Hepatocyte (in vitro differentiated cells): ENCODE data around the gene MARK1. TPM values are rescaled to one million over a fixed set of nuclear protein-coding genes. Genes with fewer than 3 reads are reported as not detected.

Experiments
- DNase-seq: peaks from one replicate; pipeline ENCODE4 v3.0.0-alpha.2; 2016; ENCODE audit warnings: low spot score
- H2AFZ ChIP-seq: fragments of 200-600 bp; sonication (generic); 2 replicates; pipeline ENCODE4 v1.6.0; 2016; ENCODE audit warnings: antibody characterized with exemption, mild to moderate bottlenecking
- H3K27ac ChIP-seq: fragments of 200-600 bp; sonication (generic); 2 replicates; pipeline ENCODE4 v1.5.1; 2016; ENCODE audit warnings: mild to moderate bottlenecking
- H3K27me3 ChIP-seq: fragments of 200-600 bp; sonication (generic); 2 replicates; pipeline ENCODE4 v1.6.1; 2016
- H3K36me3 ChIP-seq: fragments of 200-600 bp; sonication (generic); replicated peaks from 2 replicates; pipeline ENCODE4 v1.5.1; 2016; ENCODE audit warnings: low read depth; ENCODE audit not compliant: insufficient read depth
- H3K4me1 ChIP-seq: fragments of 200-600 bp; sonication (generic); 2 replicates; pipeline ENCODE4 v1.5.1; 2016; ENCODE audit warnings: mild to moderate bottlenecking, moderate library complexity; ENCODE audit not compliant: insufficient read depth
- H3K4me2 ChIP-seq: fragments of 200-600 bp; sonication (generic); 2 replicates; pipeline ENCODE4 v1.6.0; 2016
- H3K4me3 ChIP-seq: fragments of 200-600 bp; sonication (generic); 2 replicates; pipeline ENCODE4 v1.5.1; 2016; ENCODE audit warnings: mild to moderate bottlenecking
- H3K79me2 ChIP-seq: fragments of 200-600 bp; sonication (generic); 2 replicates; pipeline ENCODE4 v1.6.0; 2017; ENCODE audit warnings: mild to moderate bottlenecking
- H3K9me2 ChIP-seq: fragments of 200-600 bp; sonication (generic); replicated peaks from 2 replicates; pipeline ENCODE4 v1.6.0; 2017; ENCODE audit warnings: mild to moderate bottlenecking; ENCODE audit not compliant: insufficient read depth
- H3K9me3 ChIP-seq: fragments of 200-600 bp; sonication (generic); 2 replicates; pipeline ENCODE4 v1.5.1; 2016; ENCODE audit warnings: low read depth, mild to moderate bottlenecking
- H4K20me1 ChIP-seq: fragments of 200-600 bp; sonication (generic); 2 replicates; pipeline ENCODE4 v1.6.0; 2016; ENCODE audit warnings: mild to moderate bottlenecking; ENCODE audit not compliant: insufficient read depth, poor library complexity, severe bottlenecking
- CTCF ChIP-seq: fragments of 200-600 bp; sonication (generic); IDR thresholded peaks from 2 replicates; pipeline ENCODE4 v1.5.1; 2016; ENCODE audit warnings: antibody characterized with exemption, mild to moderate bottlenecking; ENCODE audit not compliant: poor library complexity
- EZH2 ChIP-seq: fragments of 200-600 bp; sonication (generic); IDR thresholded peaks from 2 replicates; pipeline ENCODE4 v1.6.1; 2016; ENCODE audit warnings: antibody characterized with exemption, mild to moderate bottlenecking, borderline replicate concordance
- EZH2phosphoT487 ChIP-seq: fragments of 200-600 bp; sonication (generic); IDR thresholded peaks from one replicate; pipeline ENCODE4 v1.6.1; 2018; ENCODE audit warnings: antibody characterized with exemption, mild to moderate bottlenecking, low read depth, moderate library complexity; ENCODE audit not compliant: unreplicated experiment, severe bottlenecking
- WGBS: methylation state at CpG from one replicate; pipeline ENCODE4 v1.1.6; 2016; ENCODE audit warnings: low lambda C conversion rate; ENCODE audit errors: missing lambda C conversion rate; 5-methylcytosine and 5-hydroxymethylcytosine counted together
- polyA plus RNA-seq: library from polyadenylated mRNA; unstranded; fragments of >200 nt; fragmentation: Nextera tagmentation; extraction: Ambion mirVana; gene quantifications from 2 replicates; pipeline ENCODE4 v1.2.1, GENCODE V29; 2016
- total RNA-seq: library from RNA; depleted of rRNA; stranded (reverse); fragments of >200 nt; gene quantifications from 2 replicates; pipeline ENCODE4 v1.2.3, GENCODE V29; 2014

MARK1 gene
- total and polyA plus RNA-seq, 2 experiments from 2014 or later = 1.9 to 7.1 TPM

GRCh38 chr1:220572416-220572815, 44.5 kb downstream of the MARK1 start:
- DNase-seq = no peak
- WGBS = 98% methylated on average over 5 of the region's 5 CpGs

GRCh38 chr1:220573836-220574235, 45.9 kb downstream of the MARK1 start:
- H3K4me3 ChIP-seq = no peak overlapping the region
- H3K36me3 ChIP-seq = no peaks in the 10 kb centered on the region
- H3K27me3 ChIP-seq = no peaks in the 10 kb centered on the region
- H3K9me2 ChIP-seq = no peaks in the 10 kb centered on the region
- H3K79me2 ChIP-seq = peaks cover 13% of the 10 kb centered on the region
- H3K4me2 ChIP-seq = no peak overlapping the region
- no peaks in the 10 kb centered on the region for H3K4me1 ChIP-seq
- H2AFZ ChIP-seq = no peak overlapping the region
- no peak for TF ChIP-seq CTCF
- no peak for TF ChIP-seq EZH2phosphoT487
- no peak for TF ChIP-seq EZH2
- H4K20me1 ChIP-seq = no peaks in the 10 kb centered on the region
- H3K9me3 ChIP-seq = peaks cover 12% of the 10 kb centered on the region
- no peak overlapping the region for H3K27ac ChIP-seq
- no peak for DNase-seq

More at GRCh38 chr1:220572416-220572815, 44.5 kb downstream of the MARK1 start:
- H3K27me3 ChIP-seq = no peaks in the 10 kb centered on the region
- peaks cover 12% of the 10 kb centered on the region for H3K9me3 ChIP-seq
- no peak overlapping the region for H3K4me3 ChIP-seq
- no peaks in the 10 kb centered on the region for H3K9me2 ChIP-seq
- no peaks in the 10 kb centered on the region for H3K36me3 ChIP-seq
- H3K27ac ChIP-seq = no peak overlapping the region
- no peak overlapping the region for H2AFZ ChIP-seq
- no peaks in the 10 kb centered on the region for H4K20me1 ChIP-seq
- no peak for TF ChIP-seq EZH2phosphoT487
- no peak for TF ChIP-seq CTCF
- no peak for TF ChIP-seq EZH2
- no peak overlapping the region for H3K4me2 ChIP-seq
- no peaks in the 10 kb centered on the region for H3K4me1 ChIP-seq
- H3K79me2 ChIP-seq = peaks cover 13% of the 10 kb centered on the region

GRCh38 chr1:220575718-220576497, 48.0 kb downstream of the MARK1 start:
- WGBS = 96% methylated on average over 6 of the region's 6 CpGs
- TF ChIP-seq CTCF (no peak), EZH2 (no peak), EZH2phosphoT487 (no peak)
- Histone ChIP-seq H3K9me3 (peaks cover 12% of the 10 kb centered on the region), H2AFZ (no peak overlapping the region), H3K79me2 (peaks cover 13% of the 10 kb centered on the region), H3K4me2 (no peak overlapping the region), H3K27me3 (no peaks in the 10 kb centered on the region), H3K4me1 (no peaks in the 10 kb centered on the region), H3K9me2 (no peaks in the 10 kb centered on the region), H4K20me1 (no peaks in the 10 kb centered on the region), H3K4me3 (no peak overlapping the region), H3K27ac (no peak overlapping the region), H3K36me3 (no peaks in the 10 kb centered on the region)
- no peak for DNase-seq
